Muscle layer of colon (tissue), 2 donors: ENCODE data around the gene FAM72B.
"Not testable (repeated sequence)": the region's sequence is repeated elsewhere in the genome, so short reads cannot be mapped to it uniquely, and the experiment has no call there.

ENCODE experiments used
- H3K27ac ChIP-seq: one replicate; pipeline ENCODE4 v1.7.0; 2013; ENCODE audit warnings: low read depth, mild to moderate bottlenecking, low read length, moderate library complexity
- H3K27me3 ChIP-seq, 2 donors: one replicate each; pipeline ENCODE4 v1.7.0; 2013; ENCODE audit warnings: low read length in 2 of 2, mild to moderate bottlenecking in 2 of 2; ENCODE audit not compliant: insufficient read depth in 2 of 2, control insufficient read depth in 1 of 2
- H3K36me3 ChIP-seq: one replicate; pipeline ENCODE4 v1.7.0; 2013; ENCODE audit warnings: mild to moderate bottlenecking, low read length; ENCODE audit not compliant: insufficient read depth
- H3K4me1 ChIP-seq: one replicate; pipeline ENCODE4 v1.7.0; 2013; ENCODE audit warnings: mild to moderate bottlenecking, low read length; ENCODE audit not compliant: insufficient read depth
- H3K4me3 ChIP-seq, 2 donors: one replicate each; pipeline ENCODE4 v1.7.0; 2013; ENCODE audit warnings: low read length in 2 of 2, low read depth in 1 of 2, mild to moderate bottlenecking in 1 of 2, moderate library complexity in 1 of 2
- H3K9ac ChIP-seq: one replicate; pipeline ENCODE4 v1.7.0; 2013; ENCODE audit warnings: low read length
- H3K9me3 ChIP-seq: one replicate; pipeline ENCODE4 v1.7.0; 2013; ENCODE audit warnings: mild to moderate bottlenecking, low read length
- donor health status: abdominal sarcoma.
- donor health status: Adenocarcinoma of cecum.

The FAM72B gene

GRCh38 chr1:121192512-121192911, 8.4 kb upstream of the FAM72B start:
- not testable (repeated sequence) for H3K4me3 ChIP-seq, H3K4me1 ChIP-seq, H3K27me3 ChIP-seq, H3K36me3 ChIP-seq, H3K9me3 ChIP-seq, H3K9ac ChIP-seq, H3K27ac ChIP-seq

- not testable (repeated sequence) for H3K27ac ChIP-seq, H3K36me3 ChIP-seq, H3K4me1 ChIP-seq, H3K9ac ChIP-seq, H3K9me3 ChIP-seq, H3K4me3 ChIP-seq, H3K27me3 ChIP-seq
Observed at GRCh38 chr1:121187914-121188313, 3.8 kb upstream of the FAM72B start.

- H3K4me3 ChIP-seq: not testable (repeated sequence)
Observed at GRCh38 chr1:121186191-121186590, 2.1 kb upstream of the FAM72B start.

GRCh38 chr1:121185140-121185708, 1.1 kb upstream of the FAM72B start:
- H3K4me3 ChIP-seq, H3K9ac ChIP-seq, H3K27me3 ChIP-seq, H3K27ac ChIP-seq, H3K9me3 ChIP-seq, H3K4me1 ChIP-seq, H3K36me3 ChIP-seq: not testable (repeated sequence)

More at GRCh38 chr1:121186191-121186590, 2.1 kb upstream of the FAM72B start:
- not testable (repeated sequence) for H3K9me3 ChIP-seq, H3K27me3 ChIP-seq, H3K4me1 ChIP-seq, H3K36me3 ChIP-seq, H3K27ac ChIP-seq, H3K9ac ChIP-seq

- not testable (repeated sequence) for H3K9me3 ChIP-seq, H3K27ac ChIP-seq, H3K27me3 ChIP-seq, H3K4me1 ChIP-seq, H3K36me3 ChIP-seq, H3K4me3 ChIP-seq, H3K9ac ChIP-seq
Observed at GRCh38 chr1:121183867-121184266, 273 bp downstream of the FAM72B start.

GRCh38 chr1:121178197-121178596, 5.9 kb downstream of the FAM72B start:
- not testable (repeated sequence) for H3K27me3 ChIP-seq, H3K36me3 ChIP-seq, H3K4me1 ChIP-seq, H3K4me3 ChIP-seq, H3K9me3 ChIP-seq, H3K27ac ChIP-seq, H3K9ac ChIP-seq

GRCh38 chr1:121176649-121177048, 7.5 kb downstream of the FAM72B start:
- not testable (repeated sequence) for H3K36me3 ChIP-seq, H3K4me1 ChIP-seq, H3K4me3 ChIP-seq, H3K27ac ChIP-seq, H3K27me3 ChIP-seq, H3K9ac ChIP-seq, H3K9me3 ChIP-seq

GRCh38 chr1:121168152-121168668, 15.9 kb downstream of the FAM72B start:
- H3K27ac ChIP-seq, H3K36me3 ChIP-seq, H3K9ac ChIP-seq, H3K4me1 ChIP-seq, H3K9me3 ChIP-seq, H3K27me3 ChIP-seq, H3K4me3 ChIP-seq: not testable (repeated sequence)

- not testable (repeated sequence) for H3K4me3 ChIP-seq, H3K27me3 ChIP-seq, H3K9me3 ChIP-seq, H3K4me1 ChIP-seq, H3K36me3 ChIP-seq, H3K27ac ChIP-seq, H3K9ac ChIP-seq
Observed at GRCh38 chr1:121167225-121167738, 16.9 kb downstream of the FAM72B start.

- not testable (repeated sequence) for H3K9me3 ChIP-seq, H3K4me3 ChIP-seq, H3K36me3 ChIP-seq, H3K27ac ChIP-seq, H3K4me1 ChIP-seq, H3K9ac ChIP-seq, H3K27me3 ChIP-seq
Observed at GRCh38 chr1:121165296-121165695, 18.8 kb downstream of the FAM72B start.

GRCh38 chr1:121163850-121164757, 20.0 kb downstream of the FAM72B start:
- not testable (repeated sequence) for H3K27ac ChIP-seq, H3K27me3 ChIP-seq, H3K4me1 ChIP-seq, H3K4me3 ChIP-seq, H3K36me3 ChIP-seq, H3K9ac ChIP-seq, H3K9me3 ChIP-seq
